Epithelial cell of proximal tubule (primary cell): ENCODE measurements around the gene SLC25A15. TPM values are rescaled to one million over a fixed set of nuclear protein-coding genes. Genes with fewer than 3 reads are reported as not detected.
"Not testable (repeated sequence)": the region's sequence is repeated elsewhere in the genome, so short reads cannot be mapped to it uniquely, and the experiment has no call there.

Experiments
- DNase-seq: peaks from one replicate; pipeline ENCODE4 v3.0.0-alpha.2; 2011; ENCODE audit warnings: low read depth
- H3K4me3 ChIP-seq: 2 replicates; pipeline ENCODE4 v1.5.1; 2011; ENCODE audit warnings: low read depth, mild to moderate bottlenecking, low read length
- CTCF ChIP-seq: conservative IDR thresholded peaks from 2 replicates; pipeline ENCODE4 v1.5.1; 2012; ENCODE audit warnings: low read depth, mild to moderate bottlenecking, low read length
- total RNA-seq: library from RNA; depleted of rRNA; stranded (reverse); fragments of >200 nt; gene quantifications from 2 replicates; pipeline ENCODE4 v1.2.3, GENCODE V29; 2015

Gene SLC25A15
- total RNA-seq, 1 donor from 2014 or later: 18.5 TPM

GRCh38 chr13:40780822-40781401 is 8.5 kb upstream of the SLC25A15 start:
- peak; percentile 17 for TF ChIP-seq CTCF
- H3K4me3 ChIP-seq: no peak overlapping the region
- DNase-seq: no peak

GRCh38 chr13:40781717-40782116 is 7.7 kb upstream of the SLC25A15 start:
- no peak overlapping the region for H3K4me3 ChIP-seq
- no peak for DNase-seq
- no peak for TF ChIP-seq CTCF

GRCh38 chr13:40782971-40783370 is 6.4 kb upstream of the SLC25A15 start:
- H3K4me3 ChIP-seq, DNase-seq: not testable (repeated sequence)

- peak; percentile 22 for DNase-seq
- TF ChIP-seq CTCF: no peak
- no peak overlapping the region for H3K4me3 ChIP-seq
Observed at GRCh38 chr13:40784540-40784939, 4.9 kb upstream of the SLC25A15 start.

GRCh38 chr13:40786568-40786996 is 2.8 kb upstream of the SLC25A15 start:
- DNase-seq: no peak
- no peak overlapping the region for H3K4me3 ChIP-seq
- TF ChIP-seq CTCF: no peak

- no peak for TF ChIP-seq CTCF
- H3K4me3 ChIP-seq: no peak overlapping the region
- no peak for DNase-seq
Observed at GRCh38 chr13:40787062-40787461, 2.3 kb upstream of the SLC25A15 start.

GRCh38 chr13:40788540-40789274 is 704 bp upstream of the SLC25A15 start:
- H3K4me3 ChIP-seq: peak overlapping the region; percentile 84
- not testable (repeated sequence) for DNase-seq

GRCh38 chr13:40790154-40790616 is 774 bp downstream of the SLC25A15 start:
- TF ChIP-seq CTCF: no peak
- no peak for DNase-seq
- H3K4me3 ChIP-seq: peak overlapping the region; percentile 84
